HL-60 (cell line): Measurements from ENCODE around the gene EHD4.

ENCODE experiments used
- DNase-seq, 2 experiments: peaks; one replicate each; pipeline ENCODE4 v3.0.0-alpha.2; 2010 to 2020; ENCODE audit warnings: low read depth in 1 of 2, low spot score in 1 of 2
- H3K27ac ChIP-seq: fragments of 250-450 bp; sonication (Bioruptor Pico); replicated peaks from 2 replicates; pipeline ENCODE4 v1.5.1; 2020; ENCODE audit warnings: mild to moderate bottlenecking, moderate library complexity
- H3K27me3 ChIP-seq: fragments of 250-450 bp; sonication (Bioruptor Pico); 2 replicates; pipeline ENCODE4 v1.5.1; 2021; ENCODE audit warnings: mild to moderate bottlenecking, moderate library complexity; ENCODE audit not compliant: insufficient read depth, poor library complexity, severe bottlenecking
- H3K4me3 ChIP-seq: replicated peaks from 2 replicates; pipeline ENCODE4 v1.5.1; 2011; ENCODE audit warnings: mild to moderate bottlenecking, control low read depth, low read length; ENCODE audit not compliant: insufficient read depth
- CTCF ChIP-seq: IDR thresholded peaks from one replicate; pipeline ENCODE4 v1.5.1; 2011; ENCODE audit warnings: low read length, control low read depth, inconsistent platforms; ENCODE audit not compliant: insufficient read depth
- GABPA ChIP-seq: IDR thresholded peaks from 2 replicates; pipeline ENCODE4 v1.6.1; 2012; ENCODE audit warnings: low read depth
- POLR2AphosphoS5 ChIP-seq: IDR thresholded peaks from 2 replicates; pipeline ENCODE4 v1.6.1; 2012; ENCODE audit warnings: low read depth
- REST ChIP-seq: IDR thresholded peaks from 2 replicates; pipeline ENCODE4 v1.6.1; 2012; ENCODE audit warnings: low read depth; ENCODE audit not compliant: insufficient replicate concordance
- SPI1 ChIP-seq: IDR thresholded peaks from 2 replicates; pipeline ENCODE4 v1.6.1; 2012; ENCODE audit warnings: low read depth, mild to moderate bottlenecking, borderline replicate concordance

The EHD4 gene

GRCh38 chr15:41922353-41922752 lies 50.0 kb downstream of the EHD4 start:
- no peak for DNase-seq
- no peak overlapping the region for H3K4me3 ChIP-seq
- H3K27me3 ChIP-seq: no peaks in the 10 kb centered on the region
- TF ChIP-seq POLR2AphosphoS5 (no peak), SPI1 (no peak), REST (no peak), GABPA (no peak), CTCF (no peak)
- no peak overlapping the region for H3K27ac ChIP-seq

- Histone ChIP-seq H3K27ac (no peak overlapping the region), H3K27me3 (no peaks in the 10 kb centered on the region), H3K4me3 (no peak overlapping the region)
- no peak for TF ChIP-seq CTCF
- TF ChIP-seq POLR2AphosphoS5: no peak
- TF ChIP-seq GABPA: no peak
- no peak for TF ChIP-seq REST
- TF ChIP-seq SPI1: no peak
- DNase-seq: no peak
Measured at GRCh38 chr15:41921639-41922038, 50.7 kb downstream of the EHD4 start.

GRCh38 chr15:41921167-41921566 lies 51.2 kb downstream of the EHD4 start:
- TF ChIP-seq REST (no peak), CTCF (no peak), POLR2AphosphoS5 (no peak), GABPA (no peak), SPI1 (no peak)
- no peaks in the 10 kb centered on the region for H3K27me3 ChIP-seq
- no peak for DNase-seq
- no peak overlapping the region for H3K27ac ChIP-seq
- no peak overlapping the region for H3K4me3 ChIP-seq
